GM13976 (cell line): ENCODE measurements around the gene ZC3H7B.
"Not testable (repeated sequence)": the region's sequence is repeated elsewhere in the genome, so short reads cannot be mapped to it uniquely, and the experiment has no call there.

Experiments
- DNase-seq: peaks from one replicate; pipeline ENCODE4 v3.0.0; 2012; ENCODE audit warnings: low spot score
- in situ Hi-C: fragments of 300-500 bp; cut with MboI; formaldehyde crosslinking; loops from one replicate; pipeline ENCODE4 v1.12.0; 2022; ENCODE audit warnings: low sequenced_read_pairs, mixed read lengths, inconsistent platforms; ENCODE audit not compliant: unreplicated experiment
- TF ChIP-seq, protein P1 (sequence below): IDR thresholded peaks from 2 replicates; pipeline ENCODE4 v1.5.1; 2012; ENCODE audit warnings: borderline replicate concordance, mild to moderate bottlenecking; ENCODE audit not compliant: insufficient read depth; ENCODE audit errors: extremely low read depth, missing control alignments, control extremely low read depth

ZC3H7B gene

DNA sequence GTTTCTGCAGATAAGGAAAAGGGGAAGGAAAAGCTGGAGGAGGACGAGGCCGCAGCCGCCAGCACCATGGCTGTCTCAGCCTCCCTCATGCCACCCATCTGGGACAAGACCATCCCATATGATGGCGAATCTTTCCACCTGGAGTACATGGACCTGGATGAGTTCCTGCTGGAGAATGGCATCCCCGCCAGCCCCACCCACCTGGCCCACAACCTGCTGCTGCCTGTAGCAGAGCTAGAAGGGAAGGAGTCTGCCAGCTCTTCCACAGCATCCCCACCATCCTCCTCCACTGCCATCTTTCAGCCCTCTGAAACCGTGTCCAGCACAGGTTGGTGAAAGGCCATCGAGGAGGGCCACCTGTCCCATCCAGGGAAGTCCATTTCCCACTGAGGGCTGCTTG is 86.0 kb downstream of the ZC3H7B start:
- in situ Hi-C loops = no loop called here
- DNase-seq = no peak
- TF ChIP-seq, protein P1, sequence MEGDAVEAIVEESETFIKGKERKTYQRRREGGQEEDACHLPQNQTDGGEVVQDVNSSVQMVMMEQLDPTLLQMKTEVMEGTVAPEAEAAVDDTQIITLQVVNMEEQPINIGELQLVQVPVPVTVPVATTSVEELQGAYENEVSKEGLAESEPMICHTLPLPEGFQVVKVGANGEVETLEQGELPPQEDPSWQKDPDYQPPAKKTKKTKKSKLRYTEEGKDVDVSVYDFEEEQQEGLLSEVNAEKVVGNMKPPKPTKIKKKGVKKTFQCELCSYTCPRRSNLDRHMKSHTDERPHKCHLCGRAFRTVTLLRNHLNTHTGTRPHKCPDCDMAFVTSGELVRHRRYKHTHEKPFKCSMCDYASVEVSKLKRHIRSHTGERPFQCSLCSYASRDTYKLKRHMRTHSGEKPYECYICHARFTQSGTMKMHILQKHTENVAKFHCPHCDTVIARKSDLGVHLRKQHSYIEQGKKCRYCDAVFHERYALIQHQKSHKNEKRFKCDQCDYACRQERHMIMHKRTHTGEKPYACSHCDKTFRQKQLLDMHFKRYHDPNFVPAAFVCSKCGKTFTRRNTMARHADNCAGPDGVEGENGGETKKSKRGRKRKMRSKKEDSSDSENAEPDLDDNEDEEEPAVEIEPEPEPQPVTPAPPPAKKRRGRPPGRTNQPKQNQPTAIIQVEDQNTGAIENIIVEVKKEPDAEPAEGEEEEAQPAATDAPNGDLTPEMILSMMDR = no peak

DNA sequence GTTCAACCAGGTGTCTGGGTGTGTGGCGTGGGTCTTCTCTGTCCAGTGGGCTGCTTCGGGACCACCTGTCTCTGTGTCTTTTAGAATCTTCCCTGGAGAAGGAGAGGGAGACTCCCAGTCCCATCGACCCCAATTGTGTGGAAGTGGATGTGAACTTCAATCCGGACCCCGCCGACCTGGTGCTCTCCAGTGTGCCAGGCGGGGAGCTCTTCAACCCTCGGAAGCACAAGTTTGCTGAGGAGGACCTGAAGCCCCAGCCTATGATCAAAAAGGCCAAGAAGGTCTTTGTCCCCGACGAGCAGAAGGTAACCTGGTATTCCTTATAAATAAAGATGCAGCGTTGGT is 92.7 kb downstream of the ZC3H7B start:
- TF ChIP-seq, protein P1 = no peak
- no peak for DNase-seq
- in situ Hi-C loops = no loop called here

DNA sequence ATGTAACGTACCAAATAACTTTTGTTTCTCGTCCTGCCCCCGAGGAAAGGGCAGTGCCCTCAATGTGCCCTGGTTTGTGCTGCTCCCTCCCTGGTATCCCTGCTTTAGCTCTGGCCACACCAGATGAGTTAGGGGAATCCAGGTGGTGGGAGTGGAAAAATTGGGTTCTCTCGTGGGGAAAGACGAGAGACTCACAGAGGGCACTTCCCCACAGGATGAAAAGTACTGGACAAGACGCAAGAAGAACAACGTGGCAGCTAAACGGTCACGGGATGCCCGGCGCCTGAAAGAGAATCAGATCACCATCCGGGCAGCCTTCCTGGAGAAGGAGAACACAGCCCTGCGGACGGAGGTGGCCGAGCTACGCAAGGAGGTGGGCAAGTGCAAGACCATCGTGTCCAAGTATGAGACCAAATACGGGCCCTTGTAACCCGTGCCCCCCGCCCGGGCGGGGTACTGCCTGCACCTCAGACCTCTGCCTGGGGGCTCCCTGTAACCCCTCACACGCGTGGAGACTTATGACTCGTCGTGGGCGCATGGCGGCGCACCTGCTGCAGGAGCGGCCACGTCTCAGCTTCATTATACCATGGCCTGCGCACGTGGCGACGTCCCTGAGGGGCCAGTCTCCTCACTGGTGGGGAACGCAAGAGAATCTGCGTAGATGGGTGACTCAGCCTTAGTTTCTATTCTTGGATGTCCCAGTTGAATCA is 94.4 kb downstream of the ZC3H7B start:
- in situ Hi-C loops = no loop called here
- TF ChIP-seq, protein P1 = no peak
- DNase-seq = no peak

DNA sequence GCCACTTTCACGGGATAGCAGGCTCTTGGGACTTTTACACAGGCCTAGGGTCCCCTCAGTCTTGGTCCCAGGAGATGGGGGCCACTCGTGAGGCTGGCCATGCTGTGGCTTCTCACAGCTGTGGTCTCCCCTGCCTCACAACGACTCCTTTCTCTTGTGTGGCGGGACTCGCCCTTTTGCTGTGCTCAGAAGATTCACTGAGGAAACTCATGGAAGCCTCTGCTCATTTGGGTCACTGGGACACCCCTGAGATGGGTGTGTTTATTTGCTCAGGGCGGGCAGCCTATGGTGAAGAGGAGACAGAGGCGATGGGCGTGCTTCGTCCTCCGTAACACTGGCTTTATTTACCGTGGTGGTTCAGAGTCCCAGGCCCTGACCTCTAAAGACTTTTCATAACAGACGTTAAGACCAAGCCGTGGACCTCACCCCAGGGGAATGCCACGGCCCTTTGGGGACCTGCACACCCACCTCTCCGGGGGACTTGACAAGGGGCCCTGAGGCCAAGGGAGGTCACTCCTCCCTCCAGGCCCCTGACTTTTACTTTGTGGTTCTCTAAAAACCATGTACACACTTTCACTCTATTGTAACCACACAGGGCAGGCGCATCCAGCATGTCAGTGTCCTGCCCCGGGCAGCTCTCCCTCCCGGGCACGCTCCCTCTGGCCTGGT is 96.0 kb downstream of the ZC3H7B start:
- DNase-seq = no peak
- in situ Hi-C loops = no loop called here
- TF ChIP-seq, protein P1 = no peak

DNA sequence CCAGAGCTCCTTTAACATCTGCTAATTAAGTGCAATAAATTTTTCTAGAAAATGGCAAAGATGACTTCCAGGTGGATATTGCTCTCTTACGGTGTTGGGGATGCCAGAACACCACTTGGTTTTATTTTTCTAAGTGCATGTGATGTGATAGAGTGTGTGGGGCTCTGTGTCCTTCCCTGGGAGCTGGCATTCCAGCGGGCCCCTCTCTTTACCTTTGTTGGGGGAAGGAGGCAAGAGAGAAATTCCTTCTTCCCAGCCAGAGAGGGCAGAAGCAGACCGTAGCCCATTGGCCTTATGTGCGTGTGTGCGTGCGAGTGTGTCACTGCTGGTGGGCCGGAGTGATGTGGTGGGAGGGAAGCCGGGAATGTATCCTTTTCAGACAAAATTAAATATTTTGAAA is 97.6 kb downstream of the ZC3H7B start:
- TF ChIP-seq, protein P1 = no peak
- in situ Hi-C loops = no loop called here
- no peak for DNase-seq

DNA sequence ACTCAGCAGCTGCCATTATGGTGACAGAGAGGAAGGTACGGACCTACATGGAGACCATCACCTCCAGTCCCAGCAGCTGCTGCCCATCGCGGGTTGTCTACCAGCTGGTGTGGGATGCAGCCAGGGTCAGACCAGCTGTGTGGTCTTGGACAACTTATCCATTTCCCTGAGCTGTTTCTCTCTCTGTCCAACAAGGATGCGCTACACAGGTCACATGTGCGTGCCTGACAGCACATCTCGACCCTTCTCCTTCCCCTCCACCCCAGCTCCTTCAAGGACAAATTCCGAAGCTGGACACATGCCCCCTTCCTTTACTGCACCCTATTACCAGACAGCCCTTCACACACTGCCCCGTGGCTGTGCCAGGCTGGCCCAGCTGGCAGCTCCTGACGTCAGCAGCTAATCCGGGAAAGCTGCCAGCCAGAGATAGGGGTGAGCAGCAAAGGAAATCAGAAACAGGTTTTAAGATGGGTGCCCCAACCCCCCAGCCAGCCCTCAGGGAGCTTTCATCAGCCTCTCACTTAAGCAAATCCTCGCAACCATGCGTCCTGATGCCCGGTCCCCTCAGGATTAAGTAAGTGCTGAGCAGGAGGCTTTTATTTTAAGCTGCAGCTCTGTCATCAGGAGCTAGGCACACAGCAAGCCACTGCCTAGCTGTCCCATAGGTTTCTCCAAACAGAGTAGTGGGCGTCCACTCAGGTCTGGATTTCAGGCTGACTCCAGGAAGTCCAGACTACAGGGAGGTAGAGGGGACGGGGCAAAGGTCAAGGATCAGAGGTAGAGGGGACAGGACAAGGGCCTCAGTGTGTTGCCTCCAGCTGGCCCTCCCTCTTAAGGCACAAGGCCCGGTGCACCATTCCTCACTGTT is 100.7 kb downstream of the ZC3H7B start:
- in situ Hi-C loops = loop anchor here (5.0 kb wide), 1 partner anchor 115 kb away; no protein-coding TSS in a partner anchor
- DNase-seq = no peak
- TF ChIP-seq, protein P1 = no peak

DNA sequence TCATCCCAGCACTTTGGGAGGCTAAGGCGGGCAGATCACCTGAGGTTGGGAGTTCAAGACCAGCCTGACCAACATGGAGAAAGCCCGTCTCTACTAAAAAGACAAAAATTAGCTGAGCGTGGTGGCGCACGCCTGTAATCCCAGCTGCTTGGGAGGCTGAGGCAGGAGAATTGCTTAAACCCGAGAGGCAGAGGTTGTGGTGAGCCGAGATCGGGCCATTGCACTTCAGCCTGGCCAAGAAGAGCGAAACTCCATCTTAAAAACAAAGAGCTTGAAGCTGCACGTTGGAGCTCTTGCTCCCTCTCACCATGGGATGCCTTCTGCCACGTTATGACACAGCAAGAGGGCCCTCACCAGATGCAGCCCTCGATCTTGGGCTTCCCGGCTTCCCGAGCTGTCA is 101.5 kb downstream of the ZC3H7B start:
- DNase-seq = not testable (repeated sequence)
- in situ Hi-C loops = loop anchor here (5.0 kb wide), 1 partner anchor 114 kb away; no protein-coding TSS in a partner anchor
